Measurements from ENCODE around the gene PBRM1. TPM values are rescaled to one million over a fixed set of nuclear protein-coding genes. Genes with fewer than 3 reads are reported as not detected.
A peak's percentile ranks its signal among the peaks of the same experiment; 100 is the strongest.

Gene PBRM1
- total and polyA plus RNA-seq, 2 of the 8 experiments (the other 6 are each of a cell fraction or from before 2014, with no cell fraction given): 19.3 to 65.8 TPM

DNA sequence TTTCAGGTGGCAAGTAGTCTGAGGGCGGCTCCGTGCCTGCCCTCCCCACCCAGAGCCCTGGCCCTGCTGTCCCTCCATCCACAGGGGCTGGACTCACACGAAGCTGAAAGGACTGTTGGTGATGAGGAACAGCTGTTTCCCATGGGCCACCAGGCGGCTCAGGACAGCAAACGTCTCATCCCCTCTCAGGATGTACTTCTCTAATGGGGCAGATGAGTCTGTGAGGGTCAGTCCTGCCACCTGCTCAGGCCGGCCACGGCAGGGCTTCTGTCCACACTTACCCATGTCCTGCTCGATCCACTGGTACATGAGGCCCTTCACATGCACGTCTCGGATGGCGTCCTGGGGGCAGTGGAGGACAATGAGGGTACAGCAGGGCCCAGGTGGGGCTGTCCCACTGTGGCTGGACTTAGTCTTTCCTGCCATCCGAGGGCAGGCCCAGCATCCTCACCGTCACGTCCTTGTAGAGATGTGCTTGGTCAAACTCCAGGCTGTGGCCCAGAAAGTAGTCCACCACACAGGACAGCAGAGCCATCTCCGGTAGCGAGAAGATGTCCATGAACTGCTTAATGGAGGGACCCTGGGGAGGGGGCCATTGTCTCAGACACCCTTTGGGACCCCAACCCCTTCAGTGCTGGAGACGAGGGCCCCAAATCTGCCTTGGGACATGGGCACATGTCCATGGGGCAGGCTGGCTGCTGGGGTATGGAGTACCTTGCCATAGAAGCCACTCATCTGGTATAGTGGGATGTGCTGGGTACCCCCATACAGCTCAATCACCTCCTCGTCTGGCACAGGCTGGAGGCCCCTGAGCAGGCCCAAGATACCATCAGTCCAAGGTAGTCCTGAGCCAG is 157.8 kb downstream of the PBRM1 start:
- H3K4ac ChIP-seq (replicated peaks; ENCODE audit: insufficient read length, low read depth, low read length): no peak overlapping the region
- H4K8ac ChIP-seq (ENCODE audit: extremely low read depth, insufficient read depth, low read length): peak overlapping the region; percentile 57
- no peak overlapping the region for H3K18ac ChIP-seq (ENCODE audit: extremely low read depth, low read length)
- FAIRE-seq (no peak), DNase-seq (ENCODE audit: low read depth in 1 of 2, low spot score in 2 of 2) (no peak)
- H2BK5ac ChIP-seq (ENCODE audit: low read depth, low read length): no peak overlapping the region; the same call in 1 of the 2 replicates
- 78% methylated on average over 18 of the region's 18 CpGs; no CpG with 5 or more reads in 1 of the 2 experiments for WGBS, 2 experiments (ENCODE audit: extremely low coverage in 1 of 2, insufficient coverage in 1 of 2, insufficient read length in 1 of 2, insufficient replicate concordance in 2 of 2, low coverage in 1 of 2, low lambda C conversion rate in 2 of 2, missing lambda C conversion rate in 1 of 2)
- H2AK5ac ChIP-seq (ENCODE audit: low read depth, low read length): no peak overlapping the region
- H3K23ac ChIP-seq (ENCODE audit: insufficient read length): no peak overlapping the region
- H4K91ac ChIP-seq (replicated peaks; ENCODE audit: insufficient read length, low read length): no peak overlapping the region
- no peak overlapping the region for H2BK15ac ChIP-seq (ENCODE audit: low read length)
- no peak overlapping the region for H3K14ac ChIP-seq (ENCODE audit: insufficient read length)
- H2AFZ ChIP-seq (ENCODE audit: low read length): no peak overlapping the region
- ChIA-PET POLR2A (ENCODE audit: partially characterized antibody) (interaction anchor here (1.0 to 2.0 kb wide), 4 partner anchors 10 to 33 kb away, joined by 3 to 9 read pairs (median 4); partner anchors contain the start of gene STAB1), CTCF (ENCODE audit: partially characterized antibody) (interaction anchor here (0.7 to 2.2 kb wide), 6 partner anchors 14 to 80 kb away, joined by 3 to 5 read pairs (median 4); no protein-coding TSS in a partner anchor)
- no peak overlapping the region for H3K4me2 ChIP-seq (ENCODE audit: insufficient read depth in 1 of 2, low read depth in 2 of 2, low read length in 2 of 2)
- H3K27ac ChIP-seq (ENCODE audit: low read depth, low read length): no peak overlapping the region
- no peak overlapping the region for H3K56ac ChIP-seq (replicated peaks; ENCODE audit: insufficient read length, low read depth, low read length)
- no peak overlapping the region for H2BK12ac ChIP-seq (ENCODE audit: low read depth, low read length)
- no peak overlapping the region for H4K5ac ChIP-seq (ENCODE audit: insufficient read length, low read depth, low read length)
- no peaks in the 10 kb centered on the region for H3K9me3 ChIP-seq (ENCODE audit: insufficient read depth in 2 of 2, low read depth in 1 of 2, low read length in 1 of 2)
- peaks cover 33% of the 10 kb centered on the region for H3K79me1 ChIP-seq (ENCODE audit: low read depth, low read length)
- no peak overlapping the region for H2BK120ac ChIP-seq (replicated peaks; ENCODE audit: low read depth, low read length)
- peaks cover 17 to 48% of the 10 kb centered on the region in 2 experiments for H4K20me1 ChIP-seq (replicated peaks in 1 of 2; ENCODE audit: control insufficient read depth in 1 of 2, insufficient read depth in 2 of 2, low read length in 2 of 2)
- peaks cover 0 to 35% of the 10 kb centered on the region in 2 experiments; a peak in 2 of 4 replicates for H3K79me2 ChIP-seq (ENCODE audit: control insufficient read depth in 1 of 2, insufficient read depth in 2 of 2, low read length in 2 of 2)
- no peaks in the 10 kb centered on the region for H3K27me3 ChIP-seq (replicated peaks in 1 of 4; ENCODE audit: control insufficient read depth in 3 of 4, extremely low read depth in 1 of 4, insufficient read depth in 3 of 4, low read length in 3 of 4)
- H3K9ac ChIP-seq (replicated peaks in 1 of 4; ENCODE audit: extremely low read depth in 1 of 4, low read depth in 3 of 4, low read length in 3 of 4): no peak overlapping the region
- H3K4me1 ChIP-seq (replicated peaks in 1 of 4; ENCODE audit: control insufficient read depth in 3 of 4, insufficient read depth in 4 of 4, low read length in 3 of 4): peaks cover 0 to 9% (median 5%) of the 10 kb centered on the region in 4 experiments; a peak in 6 of 7 replicates
- no peak overlapping the region for H3K4me3 ChIP-seq (ENCODE audit: extremely low read depth in 1 of 4, insufficient read depth in 2 of 4, low read depth in 3 of 4, low read length in 4 of 4)
- no peak overlapping the region for H2BK20ac ChIP-seq (ENCODE audit: low read length)
- H3K23me2 ChIP-seq (ENCODE audit: low read depth, low read length): peaks cover 6% of the 10 kb centered on the region; the same call in 1 of the 2 replicates
- peaks cover 27 to 68% (median 42%) of the 10 kb centered on the region in 4 experiments for H3K36me3 ChIP-seq (ENCODE audit: control insufficient read depth in 2 of 4, insufficient read depth in 4 of 4, low read length in 3 of 4)
- no peak for TF ChIP-seq RBBP5 (IDR thresholded peaks at IDR 0.05; ENCODE audit: borderline replicate concordance, low read depth, low read length)
- TF ChIP-seq SIRT6 (IDR thresholded peaks at IDR 0.05; ENCODE audit: low read length): no peak
- TF ChIP-seq ZNF274 (IDR thresholded peaks at IDR 0.05; ENCODE audit: borderline replicate concordance, extremely low read depth, low read length): no peak
- no peak for TF ChIP-seq CTBP2 (IDR thresholded peaks at IDR 0.05; ENCODE audit: borderline replicate concordance, insufficient read depth, insufficient read length, low read length)
- no peak for TF ChIP-seq TCF12 (IDR thresholded peaks at IDR 0.05; ENCODE audit: low read depth, low read length)
- no peak for TF ChIP-seq SUZ12 (IDR thresholded peaks at IDR 0.05; ENCODE audit: low read length)
- no peak for TF ChIP-seq YY1 (IDR thresholded peaks at IDR 0.05; ENCODE audit: low read depth, low read length)
- no peak for TF ChIP-seq RNF2 (IDR thresholded peaks at IDR 0.05; ENCODE audit: borderline replicate concordance, low read depth, low read length, missing control alignments, poor library complexity, severe bottlenecking)
- no peak for TF ChIP-seq CHD2 (IDR thresholded peaks at IDR 0.05; ENCODE audit: low read length)
- no peak for TF ChIP-seq SRF (IDR thresholded peaks at IDR 0.05; ENCODE audit: low read depth, low read length)
- TF ChIP-seq TAF7 (optimal IDR thresholded peaks at IDR 0.05; ENCODE audit: borderline replicate concordance, low read depth, low read length): no peak
- TF ChIP-seq ASH2L (IDR thresholded peaks at IDR 0.05; ENCODE audit: low read length): no peak

Measured in H1 (cell line).